OCI-LY1 (cell line): ENCODE data around the gene SEMA3A.

ENCODE experiments used
- H2AFZ ChIP-seq: fragments of 200-600 bp; sonication (generic), shearing (Covaris generic); 2 replicates; pipeline ENCODE4 v1.6.0; 2014; ENCODE audit warnings: antibody characterized with exemption, mild to moderate bottlenecking, low read length
- H3F3A ChIP-seq: fragments of 200-600 bp; sonication (generic), shearing (Covaris generic); 2 replicates; pipeline ENCODE4 v1.6.0; 2014; ENCODE audit warnings: mild to moderate bottlenecking, antibody characterized with exemption, low read length, moderate library complexity; ENCODE audit not compliant: insufficient read depth
- H3K27ac ChIP-seq: fragments of 200-600 bp; sonication (generic); 2 replicates; pipeline ENCODE4 v1.5.1; 2014; ENCODE audit warnings: low read length, mixed run types, mild to moderate bottlenecking, low read depth; ENCODE audit not compliant: poor library complexity, severe bottlenecking
- H3K27me3 ChIP-seq: fragments of 200-600 bp; sonication (generic); 2 replicates; pipeline ENCODE4 v1.6.0; 2014; ENCODE audit warnings: antibody characterized with exemption, mild to moderate bottlenecking, low read length, moderate library complexity; ENCODE audit not compliant: insufficient read depth
- H3K36me3 ChIP-seq: fragments of 200-600 bp; sonication (generic); 2 replicates; pipeline ENCODE4 v1.6.1; 2014; ENCODE audit warnings: mild to moderate bottlenecking, antibody characterized with exemption, low read length, moderate library complexity, mixed read lengths; ENCODE audit not compliant: insufficient read depth
- H3K4me1 ChIP-seq: fragments of 200-600 bp; sonication (generic); 2 replicates; pipeline ENCODE4 v1.5.1; 2014; ENCODE audit warnings: mild to moderate bottlenecking, low read length, moderate library complexity; ENCODE audit not compliant: insufficient read depth, severe bottlenecking
- H3K4me2 ChIP-seq: fragments of 200-600 bp; sonication (generic), shearing (Covaris generic); 2 replicates; pipeline ENCODE4 v1.6.1; 2014; ENCODE audit warnings: low read length
- H3K4me3 ChIP-seq: fragments of 200-600 bp; sonication (generic); 2 replicates; pipeline ENCODE4 v1.5.1; 2014; ENCODE audit warnings: low read length, low read depth, mild to moderate bottlenecking, mixed read lengths; ENCODE audit not compliant: poor library complexity, severe bottlenecking
- H3K79me2 ChIP-seq: fragments of 200-600 bp; shearing (Covaris generic); 2 replicates; pipeline ENCODE4 v1.6.1; 2016; ENCODE audit warnings: mixed run types, low read length, mixed read lengths; ENCODE audit not compliant: insufficient read depth
- H3K9ac ChIP-seq: fragments of 200-600 bp; sonication (generic), shearing (Covaris generic); 2 replicates; pipeline ENCODE4 v1.6.1; 2014; ENCODE audit warnings: mild to moderate bottlenecking, low read length, mixed read lengths
- H3K9me2 ChIP-seq: fragments of 200-600 bp; sonication (generic), shearing (Covaris generic); 2 replicates; pipeline ENCODE4 v1.6.1; 2014; ENCODE audit warnings: low read depth, mild to moderate bottlenecking, low read length, mixed read lengths
- H3K9me3 ChIP-seq: fragments of 200-600 bp; shearing (Covaris generic); 2 replicates; pipeline ENCODE4 v1.6.1; 2014; ENCODE audit warnings: low read length, mixed read lengths
- H4K20me1 ChIP-seq: fragments of 200-600 bp; sonication (generic), shearing (Covaris generic); 2 replicates; pipeline ENCODE4 v1.6.0; 2016; ENCODE audit warnings: mild to moderate bottlenecking, low read length; ENCODE audit not compliant: insufficient read depth
- CTCF ChIP-seq: fragments of 200-600 bp; sonication (generic), shearing (Covaris generic); IDR thresholded peaks from 2 replicates; pipeline ENCODE4 v1.5.1; 2017; ENCODE audit warnings: mild to moderate bottlenecking, antibody characterized with exemption, low read length, moderate library complexity, mixed read lengths
- EZH2 ChIP-seq: fragments of 200-600 bp; sonication (generic), shearing (Covaris generic); IDR thresholded peaks from 2 replicates; pipeline ENCODE4 v1.8.0; 2017; ENCODE audit warnings: borderline replicate concordance, mixed run types, mild to moderate bottlenecking, antibody characterized with exemption, low read length, moderate library complexity, mixed read lengths

Gene SEMA3A

DNA sequence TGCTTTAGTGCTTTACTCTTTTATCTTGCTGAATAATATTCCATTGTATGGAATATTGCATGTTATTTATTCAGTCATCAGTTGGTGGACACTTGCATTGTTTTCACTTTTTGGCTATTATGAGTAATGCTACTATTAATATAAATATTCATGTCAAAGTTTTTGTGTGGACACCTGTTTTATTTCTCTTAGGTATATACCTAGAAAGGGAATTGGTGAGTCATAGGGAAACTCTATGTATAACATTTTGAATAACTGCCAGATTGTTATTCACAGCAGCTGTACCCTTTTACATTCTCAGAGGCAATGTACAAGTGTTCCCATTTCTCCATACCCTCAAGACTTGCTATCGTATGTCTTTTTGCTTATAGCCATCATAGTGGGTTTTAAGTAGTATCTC, 268.7 kb downstream of the SEMA3A start:
- Histone ChIP-seq H3F3A (no peaks in the 10 kb centered on the region), H3K9me3 (no peaks in the 10 kb centered on the region), H4K20me1 (no peaks in the 10 kb centered on the region), H3K27me3 (no peaks in the 10 kb centered on the region), H3K9me2 (no peaks in the 10 kb centered on the region), H3K4me3 (no peak overlapping the region), H3K9ac (no peak overlapping the region), H3K36me3 (no peaks in the 10 kb centered on the region), H3K4me2 (no peak overlapping the region), H3K27ac (no peak overlapping the region), H3K4me1 (no peaks in the 10 kb centered on the region), H2AFZ (no peak overlapping the region), H3K79me2 (no peaks in the 10 kb centered on the region)
- TF ChIP-seq CTCF (no peak), EZH2 (no peak)

- Histone ChIP-seq H3K27me3 (no peaks in the 10 kb centered on the region), H4K20me1 (no peaks in the 10 kb centered on the region), H3K36me3 (no peaks in the 10 kb centered on the region), H3K9me3 (no peaks in the 10 kb centered on the region), H2AFZ (no peak overlapping the region), H3K4me2 (no peak overlapping the region), H3K4me3 (no peak overlapping the region), H3K27ac (no peak overlapping the region), H3K9ac (no peak overlapping the region), H3F3A (no peaks in the 10 kb centered on the region), H3K79me2 (no peaks in the 10 kb centered on the region), H3K4me1 (no peaks in the 10 kb centered on the region), H3K9me2 (no peaks in the 10 kb centered on the region)
- no peak for TF ChIP-seq CTCF
- no peak for TF ChIP-seq EZH2
These were observed 272.5 kb downstream of the SEMA3A start for GRCh38 chr7:83921941-83922607.

DNA sequence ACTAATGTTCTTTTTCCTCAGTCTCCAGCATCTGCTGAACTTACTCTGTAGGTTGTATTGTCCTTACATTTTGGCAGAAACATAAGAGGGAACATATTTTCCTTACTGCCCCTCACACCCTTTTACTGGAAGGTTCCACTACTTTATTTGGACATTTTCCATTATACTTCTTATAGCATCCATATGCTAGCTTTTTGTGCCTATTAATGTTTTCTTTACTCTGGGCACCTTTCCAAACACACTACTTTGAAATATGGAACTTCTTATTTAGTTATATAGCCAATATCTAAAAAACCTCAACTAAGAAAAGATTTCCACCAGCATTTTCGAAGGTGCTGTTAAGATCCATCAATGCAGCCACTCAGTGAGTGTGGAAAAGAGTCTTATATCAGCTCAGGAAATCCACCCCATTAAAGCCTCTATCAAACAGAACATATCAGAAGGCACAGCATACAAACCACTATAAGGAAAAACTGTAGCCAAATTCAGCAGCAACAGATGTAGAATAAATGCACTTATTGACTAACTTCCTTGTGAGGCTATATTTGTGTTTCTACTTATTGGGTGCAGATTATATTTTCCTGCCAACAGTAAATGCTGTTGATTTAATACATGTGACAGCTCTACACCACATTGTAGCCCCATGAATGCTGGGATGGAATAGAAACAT, 273.2 kb downstream of the SEMA3A start:
- Histone ChIP-seq H3K79me2 (no peaks in the 10 kb centered on the region), H3K36me3 (no peaks in the 10 kb centered on the region), H3K4me3 (no peak overlapping the region), H3F3A (no peaks in the 10 kb centered on the region), H3K9me3 (no peaks in the 10 kb centered on the region), H2AFZ (no peak overlapping the region), H3K4me1 (no peaks in the 10 kb centered on the region), H3K27ac (no peak overlapping the region), H3K9me2 (no peaks in the 10 kb centered on the region), H3K4me2 (no peak overlapping the region), H4K20me1 (no peaks in the 10 kb centered on the region), H3K9ac (no peak overlapping the region), H3K27me3 (no peaks in the 10 kb centered on the region)
- TF ChIP-seq CTCF, result no peak
- no peak for TF ChIP-seq EZH2
